CD4-positive, alpha-beta memory T cell (primary cell): Measurements from ENCODE around the gene PRDM2. TPM values are rescaled to one million over a fixed set of nuclear protein-coding genes. Genes with fewer than 3 reads are reported as not detected.

Source experiments
- CTCF ChIA-PET: fragments of 350-600 bp; sonication (Branson Sonifier 250); formaldehyde crosslinking; loops from one replicate; lab custom pipeline; 2021; ENCODE audit warnings: inconsistent platforms; ENCODE audit not compliant: partially characterized antibody; lab: Charles Lee
- POLR2A ChIA-PET: fragments of 350-600 bp; sonication (Branson Sonifier 250); formaldehyde crosslinking; loops from one replicate; lab custom pipeline; 2021; ENCODE audit not compliant: partially characterized antibody; lab: Charles Lee
- DNase-seq, 5 donors: peaks; one replicate each; pipeline versions ENCODE4 v3.0.0 to v3.0.0-alpha.2; 2020 to 2022; ENCODE audit warnings: mixed read lengths in 1 of 5
- H3K27ac ChIP-seq: one replicate; pipeline ENCODE4 v1.7.0; 2013; ENCODE audit warnings: low read depth, low read length
- H3K27me3 ChIP-seq: 2 replicates; pipeline ENCODE4 v1.7.0; 2013; ENCODE audit warnings: mild to moderate bottlenecking, low read length, moderate library complexity; ENCODE audit not compliant: insufficient read depth
- H3K36me3 ChIP-seq: 2 replicates; pipeline ENCODE4 v1.7.0; 2013; ENCODE audit warnings: mild to moderate bottlenecking, low read length, moderate library complexity; ENCODE audit not compliant: insufficient read depth
- H3K4me1 ChIP-seq: 2 replicates; pipeline ENCODE4 v1.7.0; 2013; ENCODE audit warnings: mild to moderate bottlenecking, low read length, moderate library complexity; ENCODE audit not compliant: insufficient read depth
- H3K4me3 ChIP-seq, 2 donors: one replicate each; pipeline ENCODE4 v1.7.0; 2013; ENCODE audit warnings: low read length in 2 of 2, mild to moderate bottlenecking in 1 of 2
- H3K9me3 ChIP-seq, 2 donors: one replicate each; pipeline ENCODE4 v1.7.0; 2013; ENCODE audit warnings: low read length in 2 of 2, control low read depth in 1 of 2; ENCODE audit not compliant: control insufficient read depth in 1 of 2
- H3K27ac Mint-ChIP-seq, 7 donors: one replicate each; pipeline ENCODE4 v1.8.0; 2020 to 2021; ENCODE audit warnings: mixed read lengths in 7 of 7, mild to moderate bottlenecking in 6 of 7, inconsistent platforms in 3 of 7, moderate library complexity in 3 of 7
- H3K27me3 Mint-ChIP-seq, 2 donors: one replicate each; pipeline ENCODE4 v1.8.0; 2020 to 2021; ENCODE audit warnings: mixed read lengths in 2 of 2
- H3K36me3 Mint-ChIP-seq, 2 donors: one replicate each; pipeline ENCODE4 v1.8.0; 2020 to 2021; ENCODE audit warnings: mixed read lengths in 2 of 2, inconsistent platforms in 1 of 2, mild to moderate bottlenecking in 1 of 2
- H3K4me1 Mint-ChIP-seq, 4 donors: one replicate each; pipeline ENCODE4 v1.8.0; 2020 to 2021; ENCODE audit warnings: mixed read lengths in 4 of 4, mild to moderate bottlenecking in 1 of 4
- H3K4me3 Mint-ChIP-seq, 8 donors: one replicate each; pipeline ENCODE4 v1.8.0; 2020 to 2021; ENCODE audit warnings: mixed read lengths in 8 of 8, mild to moderate bottlenecking in 7 of 8, moderate library complexity in 6 of 8, inconsistent platforms in 3 of 8
- H3K9me3 Mint-ChIP-seq, 8 donors: one replicate each; pipeline ENCODE4 v1.8.0; 2020 to 2021; ENCODE audit warnings: mixed read lengths in 8 of 8, mild to moderate bottlenecking in 5 of 8, inconsistent platforms in 3 of 8, moderate library complexity in 1 of 8
- intact Hi-C: fragments of 100-400 bp; cut with micrococcal nuclease; formaldehyde crosslinking; loops from one replicate; pipeline ENCODE4 v1.15.1; 2023
- polyA plus RNA-seq, 2 donors: library from polyadenylated mRNA; unstranded; fragments of 300-500 nt; fragmentation: Illumina TruSeq; gene quantifications; one replicate each; pipeline ENCODE4 v1.2.3, GENCODE V29; 2021
- total RNA-seq, 2 experiments: library from RNA; stranded (reverse); gene quantifications; one replicate each; pipeline ENCODE4 v1.2.3, GENCODE V29; 2021

Gene PRDM2
- total and polyA plus RNA-seq, 4 experiments from 2014 or later = 6.7 to 118 (median 68.3) TPM

DNA sequence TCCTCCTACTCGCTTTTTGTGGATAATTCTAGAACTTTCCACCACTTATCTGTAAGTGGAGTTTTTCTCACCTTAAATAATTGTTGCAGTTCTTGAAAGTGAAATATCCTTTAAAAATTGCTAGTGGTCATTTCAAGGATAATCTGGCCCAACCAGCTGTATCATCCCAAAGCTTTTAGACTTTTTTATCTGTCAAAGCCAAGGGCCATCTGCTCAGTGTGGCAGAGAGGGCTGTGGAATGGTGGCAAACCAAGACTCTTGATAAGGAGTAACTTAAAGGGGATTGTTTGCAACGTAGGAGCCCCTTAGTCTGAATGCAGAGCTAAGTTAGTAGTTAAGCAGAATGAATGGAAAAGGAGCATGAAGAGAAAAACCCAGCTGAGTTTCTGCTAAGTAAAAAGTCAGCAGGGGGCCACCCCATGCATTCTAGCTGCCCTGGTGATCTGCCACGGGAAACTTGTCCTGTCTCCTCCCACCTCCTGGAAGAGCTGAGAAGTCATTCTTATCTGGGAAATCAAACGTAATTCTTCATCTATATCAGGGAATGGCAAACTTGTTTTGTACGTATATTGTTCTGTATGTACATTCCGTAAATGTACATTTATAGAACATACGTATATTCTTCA lies 169.3 kb downstream of the PRDM2 start:
- ChIA-PET POLR2A (no interaction called here), CTCF (no interaction called here)
- no peaks in the 10 kb centered on the region for H3K27me3 ChIP-seq
- Mint-ChIP-seq H3K4me1 (no peaks in the 10 kb centered on the region), H3K27me3 (peaks cover 4 to 5% of the 10 kb centered on the region in 2 donors), H3K27ac (no peak overlapping the region), H3K36me3 (peaks cover 0 to 4% of the 10 kb centered on the region in 2 donors), H3K9me3 (peaks cover 0 to 2% (median 0%) of the 10 kb centered on the region in 8 donors), H3K4me3 (no peak overlapping the region)
- no peak for DNase-seq
- no peaks in the 10 kb centered on the region for H3K36me3 ChIP-seq
- intact Hi-C loops = no loop called here
- H3K4me3 ChIP-seq = no peak overlapping the region
- no peak overlapping the region for H3K27ac ChIP-seq
- H3K4me1 ChIP-seq = no peaks in the 10 kb centered on the region
- H3K9me3 ChIP-seq = no peaks in the 10 kb centered on the region

- CTCF ChIA-PET = no interaction called here
- H3K9me3 Mint-ChIP-seq = peaks cover 0 to 2% (median under 1%) of the 10 kb centered on the region in 8 donors
- intact Hi-C loops = no loop called here
Observed at GRCh38 chr1:13871413-13871812, 171.4 kb downstream of the PRDM2 start.

DNA sequence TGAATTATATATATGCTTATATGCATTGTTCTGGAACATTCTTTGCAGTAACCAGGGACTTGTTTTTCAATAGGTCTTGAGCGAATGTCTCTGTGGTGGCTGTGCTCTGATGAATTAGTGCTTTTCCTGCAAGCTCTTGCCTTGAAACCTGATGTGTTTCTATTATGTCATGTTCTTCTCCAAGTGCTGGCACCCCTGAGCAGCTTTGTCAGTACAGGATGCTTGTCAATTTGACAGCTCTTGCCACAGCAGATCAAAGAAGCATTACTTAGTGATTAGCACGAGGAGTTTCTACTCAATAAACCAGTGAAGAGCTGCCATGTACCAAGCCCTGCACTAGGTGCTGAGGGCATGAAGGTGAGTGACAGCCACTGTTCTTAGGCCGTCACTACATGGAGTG lies 171.9 kb downstream of the PRDM2 start:
- H3K27ac ChIP-seq = no peak overlapping the region
- POLR2A ChIA-PET = interaction anchor here (1.1 kb wide), 1 partner anchor 10 kb away, joined by 3 read pairs; no protein-coding TSS in a partner anchor
- no peaks in the 10 kb centered on the region for H3K4me1 ChIP-seq
- H3K27me3 ChIP-seq = no peaks in the 10 kb centered on the region
- no peak overlapping the region for H3K4me3 Mint-ChIP-seq
- peaks cover 0 to 2% (median under 1%) of the 10 kb centered on the region in 8 donors for H3K9me3 Mint-ChIP-seq
- CTCF ChIA-PET = no interaction called here
- H3K4me1 Mint-ChIP-seq = no peaks in the 10 kb centered on the region
- no peak for DNase-seq
- intact Hi-C loops = no loop called here
- H3K9me3 ChIP-seq = no peaks in the 10 kb centered on the region
- H3K36me3 ChIP-seq = no peaks in the 10 kb centered on the region
- H3K4me3 ChIP-seq = no peak overlapping the region
- H3K27ac Mint-ChIP-seq = no peak overlapping the region
- peaks cover 2 to 5% of the 10 kb centered on the region in 2 donors for H3K27me3 Mint-ChIP-seq
- peaks cover 0 to 4% of the 10 kb centered on the region in 2 donors for H3K36me3 Mint-ChIP-seq

More at GRCh38 chr1:13871413-13871812, 171.4 kb downstream of the PRDM2 start:
- Mint-ChIP-seq H3K4me3 (no peak overlapping the region), H3K4me1 (no peaks in the 10 kb centered on the region), H3K36me3 (peaks cover 0 to 4% of the 10 kb centered on the region in 2 donors), H3K27ac (no peak overlapping the region), H3K27me3 (peaks cover 3 to 5% of the 10 kb centered on the region in 2 donors)
- no peaks in the 10 kb centered on the region for H3K9me3 ChIP-seq
- no peaks in the 10 kb centered on the region for H3K36me3 ChIP-seq
- POLR2A ChIA-PET = interaction anchor here (1.1 kb wide), 1 partner anchor 10 kb away, joined by 3 read pairs; no protein-coding TSS in a partner anchor
- H3K27ac ChIP-seq = no peak overlapping the region
- no peak overlapping the region for H3K4me3 ChIP-seq
- DNase-seq = no peak
- H3K27me3 ChIP-seq = no peaks in the 10 kb centered on the region
- no peaks in the 10 kb centered on the region for H3K4me1 ChIP-seq

GRCh38 chr1:13873032-13873431 lies 173.0 kb downstream of the PRDM2 start:
- no peak for DNase-seq
- ChIA-PET CTCF (no interaction called here), POLR2A (no interaction called here)
- Histone ChIP-seq H3K36me3 (no peaks in the 10 kb centered on the region), H3K9me3 (no peaks in the 10 kb centered on the region), H3K4me1 (no peaks in the 10 kb centered on the region), H3K4me3 (no peak overlapping the region), H3K27ac (no peak overlapping the region), H3K27me3 (no peaks in the 10 kb centered on the region)
- Mint-ChIP-seq H3K4me3 (no peak overlapping the region), H3K9me3 (peaks cover 0 to 2% (median under 1%) of the 10 kb centered on the region in 8 donors), H3K27ac (no peak overlapping the region), H3K27me3 (peaks cover 2 to 8% of the 10 kb centered on the region in 2 donors), H3K36me3 (peaks cover 0 to 4% of the 10 kb centered on the region in 2 donors), H3K4me1 (no peaks in the 10 kb centered on the region)
- intact Hi-C loops = no loop called here

Other genes starting within 250 kb of the PRDM2 start
- not detected for gene LRRC38, start 186.2 kb upstream of the PRDM2 start, total RNA-seq
- gene LRRC38, start 186.2 kb upstream of the PRDM2 start, polyA plus RNA-seq = not detected
- not detected for gene PDPN, start 116.4 kb upstream of the PRDM2 start, total RNA-seq
- gene PDPN, start 116.4 kb upstream of the PRDM2 start, polyA plus RNA-seq = not detected